Stimulated activated CD4-positive, alpha-beta T cell treated with anti-CD3 and anti-CD28 coated beads, Interleukin-15, amount 100 ng/mL, for 24 hours (primary cell): Measurements from ENCODE around the gene PRLHR.
"Not testable (repeated sequence)": the region's sequence is repeated elsewhere in the genome, so short reads cannot be mapped to it uniquely, and the experiment has no call there.

Source experiments
- DNase-seq: peaks from one replicate; pipeline ENCODE4 v3.0.0-alpha.2; 2020

Gene PRLHR

DNA sequence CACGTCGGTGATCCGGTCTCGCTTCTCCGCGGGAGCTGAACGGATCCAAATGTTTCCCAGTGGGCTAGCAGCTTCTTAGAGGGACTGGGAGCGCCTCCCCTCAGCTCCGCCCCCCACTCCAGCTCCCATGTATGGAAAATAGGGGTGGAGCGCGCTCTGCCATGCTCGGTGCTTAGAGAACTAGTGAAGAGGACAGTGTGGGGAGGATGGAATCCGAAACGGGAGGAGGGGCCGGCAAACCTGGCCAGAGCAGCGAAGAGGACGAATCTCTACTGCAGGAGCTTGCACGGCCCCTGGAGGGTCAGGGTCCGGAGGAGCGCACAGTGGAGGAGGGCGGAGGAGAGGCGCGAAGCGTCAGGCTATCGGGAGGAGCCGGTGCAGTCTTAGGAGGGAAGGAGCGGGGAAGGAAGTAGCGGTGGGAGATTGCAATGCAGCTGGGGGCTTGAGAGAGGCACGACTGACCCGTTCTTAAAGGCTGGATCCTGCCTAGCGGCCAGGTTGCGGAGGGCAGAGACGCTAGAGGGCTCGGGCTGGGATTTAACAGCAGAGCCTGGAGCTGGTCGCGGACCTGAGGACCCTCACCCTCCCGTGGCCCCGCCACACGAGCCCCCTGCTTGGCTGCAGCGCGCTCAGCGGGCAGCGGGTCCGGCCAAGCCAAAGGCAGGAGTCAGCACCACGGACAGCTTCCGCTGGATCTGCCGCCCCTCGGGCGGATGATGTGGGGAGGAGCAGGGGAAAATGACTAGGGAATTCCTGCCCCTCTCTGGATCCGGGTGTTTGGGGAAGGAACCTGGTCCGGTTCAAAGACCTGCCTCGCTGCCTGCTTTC is at the start of gene PRLHR:
Gene PRLHR (minus strand): TSS at position 51 of the 828 bp plus-strand sequence. CDS start 404 bp downstream, outside the sequence.
- peak; percentile 14 for DNase-seq

- DNase-seq = no peak
These were observed 46.8 kb upstream of the PRLHR start for GRCh38 chr10:118642228-118642627.

DNA sequence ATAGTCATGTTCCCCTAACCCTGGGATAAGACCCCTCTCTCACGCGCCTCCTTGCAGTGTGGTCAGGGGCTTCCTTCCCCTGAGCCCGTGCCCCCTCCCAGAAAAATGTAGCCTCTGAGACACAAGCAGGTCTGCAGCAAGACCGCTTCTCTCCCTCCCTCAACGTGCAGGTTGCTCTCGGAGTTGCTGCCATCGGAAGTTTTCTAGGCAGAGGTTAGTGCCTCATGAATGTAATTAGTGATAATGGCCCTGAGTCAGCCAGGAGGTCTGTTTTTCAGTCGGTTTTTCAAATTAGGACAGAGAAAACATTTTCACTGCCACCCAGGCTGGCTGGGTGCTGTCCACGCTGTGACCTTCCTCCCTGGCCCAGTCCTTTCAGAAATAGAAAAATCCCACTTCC is 43.2 kb upstream of the PRLHR start:
- no peak for DNase-seq

DNA sequence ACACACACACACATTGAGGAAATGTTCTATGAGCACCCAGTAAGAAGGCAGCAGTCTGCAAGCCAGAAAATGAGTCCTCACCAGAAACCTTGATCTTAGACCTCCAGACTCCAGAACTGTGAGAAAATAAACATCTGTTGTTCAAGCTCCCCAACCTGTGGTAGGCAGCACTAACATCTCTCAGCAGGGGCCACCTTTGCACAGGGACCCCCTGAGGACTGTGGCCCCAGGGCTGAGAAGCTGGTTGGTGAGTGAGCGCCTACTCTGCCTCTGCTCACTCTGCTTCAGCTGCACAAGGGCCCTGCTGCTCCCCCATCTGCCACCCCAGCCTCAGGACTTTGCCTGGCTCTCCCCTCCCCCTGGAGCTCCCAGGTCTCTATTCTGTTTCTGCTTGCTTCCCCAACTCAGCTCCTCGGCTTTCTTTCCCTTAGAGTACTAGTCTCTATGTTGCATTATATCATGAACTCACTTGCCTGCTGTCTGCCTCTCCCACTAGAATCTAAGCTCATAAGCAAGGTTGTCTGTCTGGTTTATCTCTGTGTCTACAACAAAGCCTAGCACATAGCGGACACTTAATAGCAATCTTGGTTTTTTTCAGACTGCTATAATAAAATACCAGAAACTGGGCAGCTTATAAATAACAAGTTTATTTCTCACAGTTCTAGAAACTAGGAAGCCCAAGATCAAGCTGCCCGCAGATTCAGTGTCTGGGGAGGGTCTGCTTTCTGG is 40.4 kb upstream of the PRLHR start:
- DNase-seq = no peak

DNA sequence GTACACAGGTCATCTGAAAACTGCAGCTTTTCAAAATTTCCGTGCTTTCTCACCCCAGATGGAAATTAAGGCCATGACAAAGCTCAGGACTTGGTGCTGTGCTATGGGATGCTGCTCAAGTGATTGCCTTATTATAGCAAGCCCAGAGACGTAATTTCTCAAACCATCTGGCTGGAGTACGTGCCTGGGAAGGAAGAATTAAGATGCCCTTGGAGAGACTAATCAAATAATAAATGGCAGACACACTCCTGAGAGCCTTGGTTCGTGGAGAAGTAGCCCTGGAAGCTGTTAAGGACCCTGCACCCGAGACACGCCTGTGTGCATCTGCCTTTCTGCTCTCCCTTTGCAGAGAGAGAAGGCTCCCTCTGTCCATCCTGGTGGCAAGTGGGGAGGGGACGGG is 38.3 kb upstream of the PRLHR start:
- DNase-seq = no peak

- DNase-seq = no peak
These were observed 33.8 kb upstream of the PRLHR start for GRCh38 chr10:118629211-118629610.

- DNase-seq = no peak
These were observed 32.9 kb upstream of the PRLHR start for GRCh38 chr10:118628397-118628796.

GRCh38 chr10:118626953-118627352 is 31.5 kb upstream of the PRLHR start:
- DNase-seq = no peak

- DNase-seq = no peak
These were observed 30.1 kb upstream of the PRLHR start for GRCh38 chr10:118625504-118625903.

- DNase-seq = no peak
These were observed 29.3 kb upstream of the PRLHR start for GRCh38 chr10:118624747-118625146.

DNA sequence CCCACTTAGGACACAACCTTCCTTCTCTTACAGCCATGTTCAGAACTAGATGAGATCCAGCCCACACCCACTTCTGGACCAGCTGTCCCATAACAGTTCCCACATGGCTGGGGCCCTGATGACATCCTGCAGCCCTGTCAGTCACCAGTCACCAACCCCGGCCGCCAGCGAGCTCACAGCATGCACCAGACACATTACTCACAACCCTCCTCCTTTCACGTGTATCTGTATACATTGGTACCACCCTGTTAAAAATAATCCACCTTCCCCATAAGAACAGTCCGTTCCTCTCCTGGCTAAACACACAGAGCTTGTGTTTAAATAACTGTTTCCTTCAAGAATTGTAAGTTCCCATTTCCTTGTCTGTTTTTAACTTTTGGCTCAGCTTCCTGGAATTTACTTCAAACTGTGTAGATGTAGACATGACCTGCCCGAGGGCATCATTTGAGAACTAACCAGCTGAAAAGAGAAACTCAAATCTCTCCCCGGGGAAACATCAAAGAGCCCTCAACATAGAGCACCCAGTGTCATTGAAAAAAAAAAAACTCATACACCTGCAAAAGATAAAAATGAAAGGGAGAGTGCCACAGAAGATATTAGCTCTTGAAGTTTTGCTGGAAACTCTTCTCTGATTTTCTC is 26.0 kb upstream of the PRLHR start:
- DNase-seq = peak; percentile 38

- DNase-seq = not testable (repeated sequence)
These were observed 18.4 kb upstream of the PRLHR start for GRCh38 chr10:118613863-118614262.

GRCh38 chr10:118610577-118610976 is 15.1 kb upstream of the PRLHR start:
- DNase-seq = no peak

GRCh38 chr10:118607768-118608354 is 12.4 kb upstream of the PRLHR start:
- DNase-seq = no peak

DNA sequence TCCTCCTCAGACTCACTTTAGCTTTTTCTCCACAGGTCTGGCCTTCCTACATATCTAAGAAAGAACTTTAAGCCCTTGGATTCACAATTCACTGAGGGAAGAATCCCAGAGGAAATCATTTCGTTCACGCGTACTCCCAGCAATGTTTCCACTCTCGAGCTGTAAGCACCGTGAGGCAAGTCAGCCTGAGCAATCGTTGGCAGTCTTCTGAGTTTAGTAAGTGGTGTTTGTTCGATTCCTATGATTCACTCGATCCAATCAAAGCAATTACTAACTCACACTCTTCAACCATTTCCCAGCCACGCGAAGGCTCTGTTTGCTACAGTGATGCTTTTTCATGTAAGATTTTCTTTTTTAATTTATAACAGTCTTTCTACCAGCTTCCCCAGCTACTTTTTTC is 10.2 kb upstream of the PRLHR start:
- DNase-seq = no peak

GRCh38 chr10:118596426-118597124 is 1.1 kb upstream of the PRLHR start:
- DNase-seq = no peak

DNA sequence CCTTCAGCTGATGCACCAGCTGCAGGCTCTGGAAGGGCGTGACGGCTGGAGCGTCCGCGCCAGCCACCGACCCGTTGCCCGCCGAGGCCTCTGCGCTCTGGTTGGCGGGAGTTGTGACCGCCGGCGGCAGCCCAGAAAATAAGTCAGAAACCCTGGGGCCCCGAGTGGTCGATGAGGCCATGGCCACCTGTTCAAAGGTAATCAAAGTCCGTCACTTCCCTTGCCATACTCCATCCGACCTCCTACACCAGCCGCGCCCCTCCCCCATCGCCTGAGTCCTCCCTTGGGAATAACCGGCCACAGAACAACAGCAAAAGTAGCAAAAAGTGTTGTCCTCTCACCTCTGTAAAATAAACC is 406 bp downstream of the PRLHR start:
- DNase-seq = no peak

DNA sequence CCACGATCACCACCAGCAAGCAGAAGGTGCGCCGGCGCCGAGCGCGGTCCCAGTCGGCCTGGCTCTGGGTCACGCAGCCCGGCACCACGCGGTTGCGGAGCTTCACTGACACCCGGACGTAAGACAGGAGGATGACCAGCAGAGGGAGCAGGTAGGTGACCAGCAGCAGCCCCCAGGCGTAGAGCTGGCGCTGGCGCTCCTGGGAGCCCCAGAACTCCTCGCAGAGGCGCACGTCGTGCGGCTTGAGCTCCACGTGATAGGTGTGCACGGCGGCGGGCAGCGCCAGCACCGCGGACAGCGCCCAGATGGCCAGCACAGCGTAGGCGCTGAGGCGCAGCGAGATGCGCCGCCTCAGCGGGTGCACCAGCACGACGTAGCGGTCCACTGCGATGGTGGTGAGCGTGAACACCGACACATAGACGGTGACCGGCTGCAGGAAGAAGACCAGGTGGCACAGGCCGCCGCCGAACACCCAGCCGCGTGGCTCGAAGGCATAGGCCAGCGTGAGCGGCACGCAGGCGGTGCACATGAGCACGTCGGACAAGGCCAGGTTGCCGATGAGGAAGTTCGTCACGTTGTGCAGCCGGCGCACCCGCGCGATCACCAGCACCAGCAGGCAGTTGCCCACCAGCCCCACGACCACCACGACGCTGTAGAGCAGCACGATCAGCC is 920 bp downstream of the PRLHR start:
- peak; percentile 49 for DNase-seq

DNA sequence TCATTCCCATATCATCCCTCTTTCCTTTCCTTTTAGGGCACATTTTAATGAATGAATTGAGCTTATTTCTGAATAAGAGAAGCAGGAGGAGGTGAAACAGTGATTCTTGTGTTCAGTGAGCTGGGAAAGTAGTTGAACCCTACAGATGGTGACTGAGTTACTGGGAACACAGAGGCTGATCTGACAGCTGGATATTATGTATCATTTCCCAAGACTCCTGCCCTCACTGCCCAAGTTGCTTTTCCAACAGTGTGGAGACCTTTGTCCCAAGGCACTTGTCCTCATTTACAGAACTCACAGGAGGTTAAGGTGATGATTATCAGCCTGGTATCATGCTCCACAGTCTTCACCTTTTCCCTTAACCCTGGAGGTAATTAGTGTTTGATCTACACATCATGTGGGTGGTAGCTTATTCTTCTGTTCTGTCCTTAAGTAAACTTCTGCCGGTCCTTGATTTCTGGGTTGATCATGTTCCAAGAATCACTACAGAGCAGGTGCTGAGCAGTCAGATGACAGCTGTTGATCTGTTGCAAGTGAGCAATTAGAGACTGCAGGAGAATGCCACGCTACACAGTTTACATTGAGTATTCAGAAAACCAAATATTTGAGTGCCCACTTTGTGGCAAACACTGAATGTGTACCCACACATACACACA is 2.6 kb downstream of the PRLHR start:
- DNase-seq = no peak

DNA sequence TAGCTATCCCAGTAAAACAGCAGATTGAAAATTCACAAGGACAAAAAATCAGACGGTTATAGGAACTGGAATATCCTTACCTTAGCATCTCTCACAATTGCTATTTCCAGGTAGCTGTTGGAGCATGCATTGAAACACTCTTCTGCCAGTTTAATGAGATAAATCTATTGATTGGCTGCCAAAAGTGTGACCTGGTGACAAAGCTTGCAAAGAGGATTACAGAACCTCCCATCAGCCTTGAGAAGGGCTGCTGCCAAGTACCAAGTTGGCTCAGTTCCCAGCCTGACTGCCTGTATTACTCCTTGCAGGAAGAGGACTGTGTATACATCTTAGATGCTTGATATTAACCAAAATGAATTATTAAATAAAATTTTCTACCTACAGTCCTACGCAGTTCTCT is 5.1 kb downstream of the PRLHR start:
- no peak for DNase-seq

DNA sequence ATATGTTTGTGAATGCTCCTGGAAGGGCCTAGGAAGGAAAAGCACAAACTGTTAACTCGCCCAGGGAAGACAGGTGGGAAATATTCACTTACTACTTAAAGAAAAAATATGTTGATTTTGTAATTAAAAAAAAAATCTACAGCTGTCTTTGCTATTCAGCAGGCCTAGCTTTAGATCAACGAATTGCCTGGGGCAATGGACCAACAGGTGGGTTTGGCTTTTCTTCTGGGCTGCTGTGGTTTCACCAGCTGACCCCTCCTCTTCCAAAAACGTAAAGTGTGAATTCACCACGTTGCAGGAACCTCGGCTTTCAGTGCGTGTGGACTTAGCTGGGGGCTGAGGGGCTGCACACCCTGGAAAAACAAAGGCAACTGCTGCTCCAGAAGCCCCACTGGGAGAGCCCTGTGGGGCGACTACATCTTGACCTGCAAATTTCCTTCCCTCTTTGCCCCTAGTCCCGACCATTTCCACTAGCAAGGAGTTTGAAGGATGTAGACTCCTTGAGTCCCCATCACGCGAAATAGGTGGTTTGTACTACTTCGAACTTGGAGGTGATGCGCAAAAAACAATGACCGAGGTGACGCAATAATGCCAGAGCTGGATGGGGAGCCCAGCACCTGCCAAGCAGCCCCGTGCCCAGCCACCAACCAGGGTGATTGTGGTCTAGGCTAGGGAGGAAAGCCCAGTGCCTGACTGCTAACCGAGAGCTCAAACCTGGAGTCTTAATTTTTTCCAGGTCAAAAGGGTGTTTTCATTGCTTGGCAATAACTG is 7.4 kb downstream of the PRLHR start:
- DNase-seq = no peak
